Measurements from ENCODE around the gene KAT8. TPM values are rescaled to one million over a fixed set of nuclear protein-coding genes. Genes with fewer than 3 reads are reported as not detected.

Gene KAT8
- total RNA-seq, 4 donors from 2014 or later, result 62.3 to 100 (median 69.8) TPM

- no peaks in the 10 kb centered on the region for H3K9me3 ChIP-seq
- H3K4me1 ChIP-seq, result peaks cover 20% of the 10 kb centered on the region
- H3K27me3 ChIP-seq, result no peaks in the 10 kb centered on the region
- no peak overlapping the region for H3K4me3 ChIP-seq
- H3K36me3 ChIP-seq, result peaks cover 59% of the 10 kb centered on the region
- 88% methylated on average over 3 of the region's 6 CpGs for WGBS
- H3K27ac ChIP-seq, result no peak overlapping the region
- DNase-seq (ENCODE audit: low spot score in 2 of 2), result no peak
- TF ChIP-seq POLR2A (IDR thresholded peaks at IDR 0.05), result no peak
- no peak for TF ChIP-seq EP300 (IDR thresholded peaks at IDR 0.05)
- TF ChIP-seq CTCF (IDR thresholded peaks at IDR 0.05), result no peak
- no peak for TF ChIP-seq POLR2AphosphoS5 (IDR thresholded peaks at IDR 0.05)
Observed at GRCh38 chr16:31086629-31086906, 30.9 kb upstream of the KAT8 start.

GRCh38 chr16:31087481-31087880 lies 30.0 kb upstream of the KAT8 start:
- TF ChIP-seq EP300 (IDR thresholded peaks at IDR 0.05) (no peak), POLR2AphosphoS5 (IDR thresholded peaks at IDR 0.05) (no peak), CTCF (IDR thresholded peaks at IDR 0.05) (no peak), POLR2A (IDR thresholded peaks at IDR 0.05) (no peak)
- no peaks in the 10 kb centered on the region for H3K27me3 ChIP-seq
- no peak overlapping the region for H3K4me3 ChIP-seq
- H3K27ac ChIP-seq, result no peak overlapping the region
- no peaks in the 10 kb centered on the region for H3K9me3 ChIP-seq
- H3K4me1 ChIP-seq, result peaks cover 11% of the 10 kb centered on the region
- H3K36me3 ChIP-seq, result peaks cover 53% of the 10 kb centered on the region
- peak in 1 of 2 donors; percentile 64 for DNase-seq (ENCODE audit: low spot score in 2 of 2)
- WGBS, result 91% methylated on average over 8 of the region's 8 CpGs

GRCh38 chr16:31087971-31088370 lies 29.5 kb upstream of the KAT8 start:
- WGBS, result 79% methylated on average over 5 of the region's 5 CpGs
- DNase-seq (ENCODE audit: low spot score in 2 of 2), result no peak
- TF ChIP-seq CTCF (IDR thresholded peaks at IDR 0.05), result no peak
- TF ChIP-seq EP300 (IDR thresholded peaks at IDR 0.05), result no peak
- TF ChIP-seq POLR2AphosphoS5 (IDR thresholded peaks at IDR 0.05), result no peak
- Histone ChIP-seq H3K9me3 (no peaks in the 10 kb centered on the region), H3K4me1 (peaks cover 10% of the 10 kb centered on the region), H3K27ac (no peak overlapping the region), H3K4me3 (no peak overlapping the region), H3K36me3 (peaks cover 50% of the 10 kb centered on the region), H3K27me3 (no peaks in the 10 kb centered on the region)

GRCh38 chr16:31088459-31089183 lies 28.8 kb upstream of the KAT8 start, which contains the start of gene PRSS53:
PRSS53 (minus strand) TSS chr16:31088943; CDS start chr16:31088809, 134 bp downstream.
- peaks cover 44% of the 10 kb centered on the region for H3K36me3 ChIP-seq
- TF ChIP-seq POLR2A (IDR thresholded peaks at IDR 0.05), result no peak
- TF ChIP-seq POLR2AphosphoS5 (IDR thresholded peaks at IDR 0.05), result no peak
- TF ChIP-seq CTCF (IDR thresholded peaks at IDR 0.05), result no peak
- TF ChIP-seq EP300 (IDR thresholded peaks at IDR 0.05), result no peak
- no peak within 1 kb of the TSS for H3K4me3 ChIP-seq
- H3K27ac ChIP-seq, result no peak within 1 kb of the TSS
- no peaks in the 10 kb centered on the region for H3K27me3 ChIP-seq
- DNase-seq (ENCODE audit: low spot score in 2 of 2), result no peak
- WGBS, result 86% methylated on average over 12 of the region's 15 CpGs
- H3K9me3 ChIP-seq, result no peaks in the 10 kb centered on the region
- peaks cover 14% of the 10 kb centered on the region for H3K4me1 ChIP-seq

GRCh38 chr16:31089199-31089598 lies 28.3 kb upstream of the KAT8 start:
- peak in 1 of 2 donors; percentile 69 for DNase-seq (ENCODE audit: low spot score in 2 of 2)
- 99% methylated on average over 8 of the region's 8 CpGs for WGBS
- Histone ChIP-seq H3K27ac (no peak overlapping the region), H3K27me3 (no peaks in the 10 kb centered on the region), H3K9me3 (no peaks in the 10 kb centered on the region), H3K36me3 (peaks cover 39% of the 10 kb centered on the region), H3K4me3 (no peak overlapping the region), H3K4me1 (peaks cover 20% of the 10 kb centered on the region)
- TF ChIP-seq CTCF (IDR thresholded peaks at IDR 0.05) (no peak), POLR2AphosphoS5 (IDR thresholded peaks at IDR 0.05) (no peak), EP300 (IDR thresholded peaks at IDR 0.05) (no peak), POLR2A (IDR thresholded peaks at IDR 0.05) (no peak)

Measured in suprapubic skin (tissue), 4 donors.